ENCODE measurements around the gene SSH3.
A peak's percentile ranks its signal among the peaks of the same experiment; 100 is the strongest.

SSH3 gene

GRCh38 chr11:67280341-67280787, 23.0 kb upstream of the SSH3 start:
- Histone ChIP-seq H3K36me3 (replicated peaks) (peaks cover 65% of the 10 kb centered on the region), H3K4me1 (no peaks in the 10 kb centered on the region; the same call in 1 of the 2 replicates), H3K9me3 (no peaks in the 10 kb centered on the region), H3K4me3 (no peak overlapping the region), H3K27me3 (ENCODE audit: low read depth) (no peaks in the 10 kb centered on the region)
- DNase-seq (ENCODE audit: low spot score in 2 of 2) = no peak
- in situ Hi-C loops (cut with MboI; ENCODE audit: low sequenced_read_pairs) = no loop called here

- no peak overlapping the region for H3K4me3 ChIP-seq
- peaks cover 70% of the 10 kb centered on the region for H3K36me3 ChIP-seq (replicated peaks)
- no peaks in the 10 kb centered on the region for H3K27me3 ChIP-seq (ENCODE audit: low read depth)
- in situ Hi-C loops (cut with MboI; ENCODE audit: low sequenced_read_pairs) = no loop called here
- H3K9me3 ChIP-seq = no peaks in the 10 kb centered on the region
- no peaks in the 10 kb centered on the region; the same call in 1 of the 2 replicates for H3K4me1 ChIP-seq
- DNase-seq (ENCODE audit: low spot score in 2 of 2) = no peak
Measured at GRCh38 chr11:67280788-67281551, 22.4 kb upstream of the SSH3 start.

GRCh38 chr11:67281552-67282150, 21.7 kb upstream of the SSH3 start:
- Histone ChIP-seq H3K27me3 (ENCODE audit: low read depth) (no peaks in the 10 kb centered on the region), H3K4me3 (no peak overlapping the region), H3K9me3 (no peaks in the 10 kb centered on the region), H3K4me1 (no peaks in the 10 kb centered on the region; the same call in 1 of the 2 replicates), H3K36me3 (replicated peaks) (peaks cover 75% of the 10 kb centered on the region)
- in situ Hi-C loops (cut with MboI; ENCODE audit: low sequenced_read_pairs) = no loop called here
- no peak for DNase-seq (ENCODE audit: low spot score in 2 of 2)

GRCh38 chr11:67282155-67282875, 21.0 kb upstream of the SSH3 start:
- Histone ChIP-seq H3K4me3 (no peak overlapping the region), H3K4me1 (no peaks in the 10 kb centered on the region; the same call in 1 of the 2 replicates)
- in situ Hi-C loops (cut with MboI; ENCODE audit: low sequenced_read_pairs) = no loop called here

GRCh38 chr11:67282876-67283371, 20.4 kb upstream of the SSH3 start:
- Histone ChIP-seq H3K4me1 (peaks cover 2% of the 10 kb centered on the region), H3K9me3 (no peaks in the 10 kb centered on the region), H3K27me3 (ENCODE audit: low read depth) (no peaks in the 10 kb centered on the region), H3K36me3 (replicated peaks) (peaks cover 72% of the 10 kb centered on the region), H3K4me3 (no peak overlapping the region)
- in situ Hi-C loops (cut with MboI; ENCODE audit: low sequenced_read_pairs) = no loop called here
- DNase-seq (ENCODE audit: low spot score in 2 of 2) = no peak

More at GRCh38 chr11:67282155-67282875, 21.0 kb upstream of the SSH3 start:
- Histone ChIP-seq H3K36me3 (replicated peaks) (peaks cover 76% of the 10 kb centered on the region), H3K9me3 (no peaks in the 10 kb centered on the region), H3K27me3 (ENCODE audit: low read depth) (no peaks in the 10 kb centered on the region)
- DNase-seq (ENCODE audit: low spot score in 2 of 2) = no peak

DNA sequence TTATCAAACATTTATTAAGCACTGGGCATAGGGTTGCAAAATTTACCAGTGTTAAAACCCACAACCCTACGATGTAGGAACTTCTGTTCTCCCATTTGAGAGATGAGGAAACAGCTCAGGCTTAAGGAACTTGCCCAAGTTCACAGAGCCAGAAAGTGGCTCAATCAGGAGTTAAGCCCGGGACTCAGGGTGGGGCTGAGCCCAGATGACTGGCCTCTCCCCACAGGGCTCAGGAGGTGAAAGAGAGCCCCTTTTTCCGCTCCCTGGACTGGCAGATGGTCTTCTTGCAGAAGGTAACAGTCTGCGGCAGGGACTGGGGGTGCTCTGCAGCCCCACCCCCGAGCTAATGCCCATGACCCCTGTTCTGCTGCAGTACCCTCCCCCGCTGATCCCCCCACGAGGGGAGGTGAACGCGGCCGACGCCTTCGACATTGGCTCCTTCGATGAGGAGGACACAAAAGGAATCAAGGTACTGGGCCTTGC, 19.8 kb upstream of the SSH3 start:
- Histone ChIP-seq H3K9me3 (no peaks in the 10 kb centered on the region), H3K4me1 (peaks cover 7% of the 10 kb centered on the region), H3K27me3 (ENCODE audit: low read depth) (no peaks in the 10 kb centered on the region), H3K4me3 (no peak overlapping the region), H3K36me3 (replicated peaks) (peaks cover 69% of the 10 kb centered on the region)
- in situ Hi-C loops (cut with MboI; ENCODE audit: low sequenced_read_pairs) = no loop called here
- no peak for DNase-seq (ENCODE audit: low spot score in 2 of 2)

DNA sequence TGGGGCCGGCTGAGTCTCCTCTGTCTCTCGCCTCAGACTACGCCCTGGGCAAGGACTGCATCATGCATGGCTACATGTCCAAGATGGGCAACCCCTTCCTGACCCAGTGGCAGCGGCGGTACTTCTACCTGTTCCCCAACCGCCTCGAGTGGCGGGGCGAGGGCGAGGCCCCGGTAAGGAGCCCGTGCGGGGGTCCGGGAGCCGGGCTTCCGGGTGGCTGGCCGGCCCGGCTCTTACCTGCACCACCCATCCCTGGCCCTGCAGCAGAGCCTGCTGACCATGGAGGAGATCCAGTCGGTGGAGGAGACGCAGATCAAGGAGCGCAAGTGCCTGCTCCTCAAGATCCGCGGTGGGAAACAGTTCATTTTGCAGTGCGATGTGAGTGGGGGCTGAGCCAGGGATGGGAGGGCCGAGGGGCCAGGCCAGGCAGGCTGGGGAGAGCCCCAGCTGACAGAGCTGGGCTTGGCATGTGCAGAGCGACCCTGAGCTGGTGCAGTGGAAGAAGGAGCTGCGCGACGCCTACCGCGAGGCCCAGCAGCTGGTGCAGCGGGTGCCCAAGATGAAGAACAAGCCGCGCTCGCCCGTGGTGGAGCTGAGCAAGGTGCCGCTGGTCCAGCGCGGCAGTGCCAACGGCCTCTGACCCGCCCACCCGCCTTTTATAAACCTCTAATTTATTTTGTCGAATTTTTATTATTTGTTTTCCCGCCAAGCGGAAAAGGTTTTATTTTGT, 18.4 kb upstream of the SSH3 start:
- no peak for DNase-seq (ENCODE audit: low spot score in 2 of 2)
- Histone ChIP-seq H3K27me3 (ENCODE audit: low read depth) (no peaks in the 10 kb centered on the region), H3K36me3 (replicated peaks) (peaks cover 59% of the 10 kb centered on the region), H3K4me1 (peaks cover 7% of the 10 kb centered on the region), H3K4me3 (no peak overlapping the region), H3K9me3 (no peaks in the 10 kb centered on the region)
- in situ Hi-C loops (cut with MboI; ENCODE audit: low sequenced_read_pairs) = no loop called here

- H3K27me3 ChIP-seq (ENCODE audit: low read depth) = no peaks in the 10 kb centered on the region
- H3K4me1 ChIP-seq = peaks cover 7% of the 10 kb centered on the region
- DNase-seq (ENCODE audit: low spot score in 2 of 2) = no peak
- in situ Hi-C loops (cut with MboI; ENCODE audit: low sequenced_read_pairs) = no loop called here
- H3K36me3 ChIP-seq (replicated peaks) = peaks cover 56% of the 10 kb centered on the region
- no peaks in the 10 kb centered on the region for H3K9me3 ChIP-seq
- no peak overlapping the region for H3K4me3 ChIP-seq
Measured at GRCh38 chr11:67285541-67286498, 17.5 kb upstream of the SSH3 start.

DNA sequence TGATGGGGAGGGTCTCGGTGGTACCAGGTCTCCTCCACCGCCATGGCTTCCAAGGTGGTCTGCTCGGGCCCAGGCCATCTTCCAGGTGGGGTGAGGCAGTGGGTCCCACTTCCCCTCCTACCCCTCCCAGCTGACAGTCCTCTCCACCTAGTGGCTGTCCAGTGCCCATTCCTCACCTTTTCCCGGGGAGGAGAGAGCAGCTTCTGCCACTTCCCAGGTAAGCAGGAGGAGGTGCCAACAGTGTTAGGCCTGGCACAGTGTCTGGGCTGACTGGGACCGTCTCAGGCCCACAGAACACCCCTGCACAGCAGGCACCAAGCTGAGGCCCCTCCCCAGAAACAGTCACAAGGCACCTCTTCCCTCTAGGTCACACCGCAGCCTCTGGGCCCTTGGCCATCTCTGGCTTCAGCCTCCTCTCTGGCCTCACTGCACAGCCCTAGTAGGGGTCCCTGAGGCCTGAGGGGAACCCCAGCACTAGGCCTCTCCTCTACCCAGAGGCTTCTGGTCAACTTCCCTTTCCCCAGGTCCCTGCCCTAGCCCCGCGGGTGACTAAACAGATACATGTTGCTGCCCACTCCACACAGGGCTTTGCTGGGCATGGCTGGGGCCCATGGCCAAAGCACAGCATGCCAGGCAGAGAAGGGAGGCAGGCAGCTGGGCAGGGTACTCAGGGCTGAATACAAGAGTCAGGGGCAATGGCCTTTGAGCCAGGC, 16.6 kb upstream of the SSH3 start:
- no peak for DNase-seq (ENCODE audit: low spot score in 2 of 2)
- no peaks in the 10 kb centered on the region for H3K9me3 ChIP-seq
- in situ Hi-C loops (cut with MboI; ENCODE audit: low sequenced_read_pairs) = no loop called here
- H3K4me1 ChIP-seq = peaks cover 7% of the 10 kb centered on the region
- H3K36me3 ChIP-seq (replicated peaks) = peaks cover 56% of the 10 kb centered on the region
- H3K4me3 ChIP-seq = no peak overlapping the region
- no peaks in the 10 kb centered on the region for H3K27me3 ChIP-seq (ENCODE audit: low read depth)

- no peak for DNase-seq (ENCODE audit: low spot score in 2 of 2)
- Histone ChIP-seq H3K36me3 (replicated peaks) (peaks cover 54% of the 10 kb centered on the region), H3K4me3 (peak overlapping the region; percentile 86)
Measured at GRCh38 chr11:67287355-67288197, 15.8 kb upstream of the SSH3 start.

DNA sequence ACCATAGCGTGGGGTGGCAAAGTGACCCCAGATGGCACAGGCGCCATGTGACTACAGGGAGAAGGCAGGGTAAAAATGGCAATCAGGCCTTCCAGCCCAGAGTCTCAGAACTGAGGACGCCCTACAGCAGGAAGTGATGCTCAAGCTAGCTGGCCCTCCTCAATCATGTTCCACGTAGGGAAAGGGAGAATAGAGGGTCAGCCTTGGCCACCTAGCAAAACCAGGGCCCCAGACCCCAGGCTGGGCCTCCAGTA, 15.2 kb upstream of the SSH3 start:
- Histone ChIP-seq H3K36me3 (replicated peaks) (peaks cover 52% of the 10 kb centered on the region), H3K4me1 (peaks cover 7% of the 10 kb centered on the region), H3K9me3 (no peaks in the 10 kb centered on the region), H3K4me3 (peak overlapping the region; percentile 86), H3K27me3 (ENCODE audit: low read depth) (no peaks in the 10 kb centered on the region)
- no peak for DNase-seq (ENCODE audit: low spot score in 2 of 2)
- in situ Hi-C loops (cut with MboI; ENCODE audit: low sequenced_read_pairs) = no loop called here

More at GRCh38 chr11:67287355-67288197, 15.8 kb upstream of the SSH3 start:
- in situ Hi-C loops (cut with MboI; ENCODE audit: low sequenced_read_pairs) = no loop called here
- Histone ChIP-seq H3K4me1 (peaks cover 7% of the 10 kb centered on the region), H3K27me3 (ENCODE audit: low read depth) (no peaks in the 10 kb centered on the region), H3K9me3 (no peaks in the 10 kb centered on the region)
